ENCODE measurements around the gene PSME1.

- TF ChIP-seq CTCF (IDR thresholded peaks at IDR 0.05), result no peak
- TF ChIP-seq EZH2phosphoT487 (IDR thresholded peaks at IDR 0.05), result no peak
- no peak for TF ChIP-seq EZH2 (IDR thresholded peaks at IDR 0.05)
These were observed 14.1 kb downstream of the PSME1 start for GRCh38 chr14:24150061-24150460.
